Right hindlimb (tissue), 1 donor: Measurements from ENCODE around the gene DHRSX.
"Not testable (repeated sequence)": the region's sequence is repeated elsewhere in the genome, so short reads cannot be mapped to it uniquely, and the experiment has no call there.

Experiments used
- DNase-seq: peaks from one replicate; pipeline ENCODE4 v3.0.0-alpha.2; 2018

The DHRSX gene

DNA sequence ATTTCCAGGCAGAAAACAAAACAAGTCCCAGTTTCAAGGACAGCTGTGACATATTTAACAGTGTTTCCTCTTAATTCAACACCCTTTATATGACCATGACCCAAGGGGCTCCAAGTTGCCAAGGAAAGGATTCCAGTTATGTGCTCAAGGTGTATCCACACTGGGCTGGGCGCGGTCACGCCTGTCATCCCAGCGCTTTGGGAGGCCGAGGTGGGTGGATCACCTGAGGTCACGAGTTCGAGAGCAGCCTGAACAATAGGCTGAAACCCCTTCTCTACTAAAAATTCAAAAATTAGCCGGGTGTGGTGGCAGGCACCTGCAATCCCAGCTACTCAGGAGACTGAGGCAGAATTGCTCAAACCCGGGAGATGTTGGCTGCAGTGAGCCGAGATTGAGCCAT lies 29.6 kb downstream of the DHRSX start:
- not testable (repeated sequence) for DNase-seq

DNA sequence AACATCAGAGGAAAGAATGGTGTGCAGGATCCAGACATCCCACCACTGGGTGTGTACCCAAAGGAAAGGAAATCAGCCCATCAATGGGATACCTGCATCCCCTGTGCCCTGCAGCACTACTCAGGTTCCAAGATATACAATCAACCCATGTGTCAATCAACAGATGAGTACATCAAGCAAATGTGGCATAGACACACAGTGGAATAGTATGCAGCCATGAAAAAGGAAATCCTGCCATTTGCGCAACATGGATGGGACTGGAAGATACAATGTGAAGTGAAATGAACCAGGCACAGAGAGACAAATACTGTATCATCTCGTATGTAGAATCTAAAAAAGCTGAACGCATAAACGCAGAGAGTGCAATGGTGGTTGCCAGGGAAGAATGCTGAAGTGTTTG lies 30.9 kb downstream of the DHRSX start:
- DNase-seq: not testable (repeated sequence)

DNA sequence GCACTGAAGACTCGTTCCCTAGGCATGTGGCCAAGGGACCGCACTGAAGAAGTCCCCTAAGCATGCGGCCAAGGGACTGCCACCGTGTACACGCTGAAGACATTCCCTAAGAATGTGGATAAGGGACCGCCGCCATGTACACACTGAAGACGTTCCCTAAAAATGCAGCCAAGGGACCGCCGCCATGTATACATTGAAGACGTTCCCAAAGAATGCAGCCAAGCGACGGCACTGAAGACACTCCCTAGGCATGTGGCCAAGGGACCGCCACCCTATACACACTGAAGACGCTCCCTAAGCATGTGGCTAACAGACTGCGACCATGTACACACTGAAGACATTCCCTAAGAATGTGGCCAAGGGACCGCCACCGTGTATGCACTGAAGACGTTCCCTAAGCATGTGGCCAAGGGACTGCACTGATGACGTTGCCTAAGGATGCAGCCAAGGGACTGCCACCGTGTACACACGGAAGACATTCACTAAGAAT lies 31.5 kb downstream of the DHRSX start:
- DNase-seq: no peak

DNA sequence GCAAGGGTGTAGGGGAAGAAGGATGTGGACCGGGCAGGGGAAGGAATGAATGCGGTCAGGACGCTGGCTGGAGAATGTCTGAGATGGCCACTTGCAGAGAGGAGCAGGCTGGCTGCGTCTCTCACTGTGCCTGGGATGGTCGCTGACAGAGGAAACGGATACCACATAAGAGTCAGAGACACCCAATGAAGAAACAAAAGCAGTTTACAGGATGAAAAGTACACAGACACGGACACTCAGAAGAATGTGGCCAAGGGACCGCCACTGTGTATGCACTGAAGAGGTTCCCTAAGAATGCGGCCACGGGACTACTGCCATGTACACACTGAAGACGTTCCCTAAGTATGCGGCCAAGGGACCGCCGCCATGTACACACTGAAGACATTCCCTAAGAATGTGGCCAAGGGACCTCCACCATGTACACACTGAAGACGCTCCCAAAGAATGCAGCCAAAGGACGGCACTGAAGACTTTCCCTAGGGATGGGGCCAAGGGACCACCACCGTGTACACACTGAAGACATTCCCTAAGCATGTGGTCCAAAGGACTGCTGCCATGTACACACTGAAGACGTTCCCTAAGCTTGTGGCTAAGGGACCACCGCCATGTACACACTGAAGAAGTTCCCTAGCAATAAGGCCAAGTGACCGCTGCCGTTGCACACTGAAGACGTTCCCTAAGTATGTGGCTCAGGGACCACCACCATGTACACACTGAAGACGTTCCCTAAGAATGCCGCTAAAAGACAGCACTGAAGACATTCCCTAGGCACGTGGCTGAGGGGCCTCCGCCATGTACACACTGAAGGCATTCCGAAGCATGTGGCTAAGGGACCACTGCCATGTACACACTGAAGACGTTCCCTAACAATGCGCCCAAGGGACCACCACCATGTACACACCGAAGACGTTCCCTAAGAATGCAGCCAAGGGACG lies 32.2 kb downstream of the DHRSX start:
- DNase-seq: no peak

- DNase-seq: no peak
These were observed 33.7 kb downstream of the DHRSX start for GRCh38 chrX:2466876-2467656.

GRCh38 chrX:2464677-2465166 lies 36.1 kb downstream of the DHRSX start:
- DNase-seq: no peak

- no peak for DNase-seq
These were observed 36.7 kb downstream of the DHRSX start for GRCh38 chrX:2463973-2464676.

GRCh38 chrX:2463481-2463880 lies 37.3 kb downstream of the DHRSX start:
- not testable (repeated sequence) for DNase-seq

DNA sequence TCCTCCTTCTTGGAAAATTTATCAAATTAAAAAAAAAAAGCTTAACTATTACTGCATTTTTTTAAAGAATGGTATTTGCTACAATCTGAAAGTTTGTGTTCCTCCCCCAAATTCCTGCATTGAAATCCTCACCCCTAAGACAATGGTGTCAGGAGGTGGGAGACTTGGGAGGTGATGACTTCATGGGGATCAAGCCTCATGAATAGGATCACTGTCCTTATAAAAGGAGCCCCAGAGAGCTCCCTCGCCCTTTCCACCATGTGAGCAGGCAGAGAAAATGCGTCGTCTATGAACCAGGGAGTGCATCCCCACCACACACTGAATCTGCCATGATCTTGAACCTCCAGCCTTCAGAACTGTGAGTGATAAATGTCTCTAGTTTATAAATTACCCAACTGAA lies 38.0 kb downstream of the DHRSX start:
- DNase-seq: no peak

- no peak for DNase-seq
These were observed 38.7 kb downstream of the DHRSX start for GRCh38 chrX:2462074-2462473.

DNA sequence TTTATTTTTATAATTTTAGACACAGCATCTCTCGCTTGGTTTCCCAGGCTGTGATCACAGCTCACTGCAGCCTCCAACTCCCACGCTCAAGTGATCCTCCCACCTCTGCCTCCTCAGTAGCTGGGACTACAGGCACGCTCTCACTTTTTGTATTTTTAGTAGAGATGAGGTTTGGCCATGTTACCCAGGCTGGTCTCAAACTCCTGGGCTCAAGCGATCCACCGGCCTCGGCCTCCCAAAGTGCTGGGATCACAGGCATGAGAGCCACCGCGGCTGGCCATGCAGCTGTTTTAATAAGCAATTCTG lies 39.1 kb downstream of the DHRSX start:
- no peak for DNase-seq

GRCh38 chrX:2460821-2461710 lies 39.7 kb downstream of the DHRSX start:
- DNase-seq: not testable (repeated sequence)

DNA sequence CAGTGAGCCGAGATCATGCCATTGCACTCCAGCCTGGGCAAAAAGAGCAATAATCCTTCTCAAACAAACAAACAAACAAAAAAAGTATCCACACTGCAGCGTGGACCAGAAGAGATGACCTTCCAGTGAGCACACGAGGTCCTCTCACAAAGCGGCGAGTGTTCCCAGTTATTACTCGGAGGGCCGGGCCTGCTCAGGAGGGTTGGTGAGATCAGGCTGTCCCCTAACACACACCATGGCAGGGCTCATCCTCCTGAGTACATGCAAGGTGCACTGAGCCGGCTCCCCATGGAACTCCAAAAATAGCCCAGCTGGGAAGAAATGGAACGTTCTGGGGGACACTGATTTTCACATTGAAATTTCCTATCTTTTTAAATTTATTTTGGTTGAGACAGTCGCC lies 40.7 kb downstream of the DHRSX start:
- not testable (repeated sequence) for DNase-seq

- no peak for DNase-seq
These were observed 42.5 kb downstream of the DHRSX start for GRCh38 chrX:2458309-2458708.

DNA sequence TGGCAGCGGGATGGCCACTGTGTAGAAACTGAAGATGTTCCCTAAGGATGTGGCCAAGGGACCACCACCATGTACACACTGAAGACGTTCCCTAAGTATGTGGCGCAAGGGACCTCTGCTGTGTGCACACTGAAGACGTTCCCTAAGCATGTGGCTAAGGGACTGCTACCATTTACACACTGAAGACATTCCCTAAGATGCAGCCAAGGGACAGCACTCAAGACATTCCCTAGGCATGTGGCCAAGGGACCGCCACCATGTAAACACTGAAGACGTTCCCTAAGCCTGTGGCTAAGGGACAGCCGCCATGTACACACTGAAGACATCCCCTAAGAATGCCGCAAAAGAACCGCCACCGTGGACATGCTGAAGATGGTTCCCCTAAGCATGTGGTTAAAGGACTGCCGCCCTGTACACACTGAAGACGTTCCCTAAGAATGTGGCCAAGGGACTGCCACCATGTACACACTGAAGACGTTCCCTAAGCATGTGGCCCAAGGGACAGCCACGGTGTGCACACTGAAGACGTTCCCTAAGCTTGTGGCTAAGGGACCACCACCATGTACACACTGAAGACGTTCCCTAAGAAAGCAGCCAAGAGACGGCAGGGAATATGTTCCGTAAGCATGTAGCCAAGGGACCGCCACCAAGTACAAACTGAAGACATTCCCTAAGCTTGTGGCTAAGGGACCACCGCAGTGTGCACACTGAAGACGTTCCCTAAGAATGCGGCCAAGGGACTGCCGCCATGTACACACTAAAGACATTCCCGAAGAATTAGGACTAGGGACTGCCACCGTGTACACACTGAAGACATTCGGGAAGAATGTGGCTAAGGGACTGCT lies 43.3 kb downstream of the DHRSX start:
- no peak for DNase-seq

DNA sequence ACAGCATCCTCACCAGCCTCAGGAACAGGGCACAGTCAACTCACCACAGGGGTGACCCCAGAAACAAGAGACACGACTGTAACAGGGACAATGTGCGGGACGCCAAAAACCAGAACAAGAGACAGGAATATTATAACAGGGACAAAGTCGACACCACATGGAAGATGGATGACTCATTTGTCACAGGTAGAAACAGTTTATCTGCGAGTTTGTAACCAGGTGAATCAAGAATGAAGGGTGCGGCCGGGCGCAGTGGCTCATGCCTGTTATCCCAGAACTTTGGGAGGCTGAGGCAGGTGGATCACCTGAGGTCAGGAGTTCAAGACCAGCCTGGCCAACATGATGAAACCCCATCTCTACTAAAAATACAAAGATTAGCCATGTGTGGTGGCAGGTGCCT lies 44.7 kb downstream of the DHRSX start:
- not testable (repeated sequence) for DNase-seq

DNA sequence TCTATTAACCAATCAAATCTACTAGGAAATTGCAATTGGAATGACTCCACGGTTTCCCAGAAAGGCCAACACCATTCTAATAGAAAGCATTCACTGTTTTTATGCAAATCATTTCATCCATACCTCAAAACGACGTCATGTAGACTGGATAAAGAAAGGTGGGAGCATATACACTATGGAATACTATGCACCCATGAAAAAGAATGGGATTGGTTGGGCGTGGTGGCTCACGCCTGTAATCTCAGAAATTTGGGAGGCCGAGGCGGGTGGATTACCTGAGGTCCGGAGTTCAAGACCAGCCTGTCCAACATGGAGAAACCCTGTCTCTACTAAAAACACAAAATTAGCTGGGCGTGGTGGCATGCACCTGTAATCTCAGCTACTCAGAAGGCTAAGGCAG lies 46.2 kb downstream of the DHRSX start:
- not testable (repeated sequence) for DNase-seq

- no peak for DNase-seq
These were observed 48.0 kb downstream of the DHRSX start for GRCh38 chrX:2452799-2453198.

DNA sequence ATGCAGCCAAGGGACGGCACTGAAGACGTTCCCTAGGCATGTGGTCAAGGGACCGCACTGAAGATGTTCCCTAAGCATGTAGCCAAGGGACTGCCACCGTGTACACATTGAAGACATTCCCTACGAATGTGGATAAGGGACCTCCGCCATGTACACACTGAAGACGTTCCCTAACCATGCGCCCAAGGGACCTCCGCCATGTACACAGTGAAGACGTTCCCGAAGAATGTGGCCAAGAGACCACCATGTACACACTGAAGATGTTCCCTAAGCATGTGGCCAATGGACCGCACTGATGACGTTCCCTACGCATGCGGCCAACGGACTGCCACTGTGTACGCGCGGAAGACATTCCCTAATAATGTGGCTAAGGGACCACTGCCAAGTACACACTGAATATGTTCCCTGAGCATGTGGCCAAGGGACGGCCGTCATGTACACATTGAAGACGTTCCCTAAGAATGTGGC lies 48.4 kb downstream of the DHRSX start:
- DNase-seq: no peak

GRCh38 chrX:2451501-2452316 lies 49.1 kb downstream of the DHRSX start:
- no peak for DNase-seq
